ENCODE data around the gene JAKMIP1.

GRCh38 chr4:6092971-6093370 is 107.4 kb downstream of the JAKMIP1 start:
- TF ChIP-seq CTCF (IDR thresholded peaks at IDR 0.05) (no peak), TCF7L2 (IDR thresholded peaks at IDR 0.05; ENCODE audit: low read depth, low read length) (no peak)
